ENCODE data around the gene MTR. TPM values are rescaled to one million over a fixed set of nuclear protein-coding genes. Genes with fewer than 3 reads are reported as not detected.

Gene MTR
- total RNA-seq, 1 experiment from 2014 or later: 27.5 TPM

DNA sequence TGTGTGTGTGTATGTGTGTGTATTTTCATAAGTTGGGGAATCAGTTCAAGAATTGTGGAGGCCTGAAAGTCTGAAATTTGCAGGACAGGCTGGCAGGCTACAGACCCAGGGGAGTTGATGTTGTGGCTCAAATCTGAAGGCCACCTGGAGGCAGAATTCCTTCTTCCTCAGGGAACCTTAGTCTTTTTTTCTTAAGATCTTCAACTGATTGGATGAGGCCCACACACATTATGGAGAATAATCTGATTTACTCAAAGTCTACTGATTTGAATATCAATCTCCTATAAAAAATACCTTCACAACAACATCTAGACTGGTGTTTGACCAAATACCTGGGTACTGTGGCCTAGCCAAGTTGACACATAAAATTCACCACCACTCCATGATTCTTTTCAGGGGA, 147.3 kb downstream of the MTR start:
- H3K4me1 Mint-ChIP-seq: peaks cover 4% of the 10 kb centered on the region
- H3K27me3 Mint-ChIP-seq (ENCODE audit: low read depth): peaks cover 3% of the 10 kb centered on the region
- peaks cover 19% of the 10 kb centered on the region for H3K36me3 Mint-ChIP-seq
- peaks cover 41% of the 10 kb centered on the region for H3K9me3 Mint-ChIP-seq
- DNase-seq (ENCODE audit: low spot score) (no peak), ATAC-seq (no peak)
- ChIA-PET POLR2A (no interaction called here), CTCF (no interaction called here)
- H3K4me3 Mint-ChIP-seq: no peak overlapping the region
- no peak overlapping the region for H3K27ac Mint-ChIP-seq
- no peak for TF ChIP-seq ZNF263 (CRISPR knock-in tag; IDR thresholded peaks at IDR 0.05; ENCODE audit: low read depth)
- TF ChIP-seq, protein P1, sequence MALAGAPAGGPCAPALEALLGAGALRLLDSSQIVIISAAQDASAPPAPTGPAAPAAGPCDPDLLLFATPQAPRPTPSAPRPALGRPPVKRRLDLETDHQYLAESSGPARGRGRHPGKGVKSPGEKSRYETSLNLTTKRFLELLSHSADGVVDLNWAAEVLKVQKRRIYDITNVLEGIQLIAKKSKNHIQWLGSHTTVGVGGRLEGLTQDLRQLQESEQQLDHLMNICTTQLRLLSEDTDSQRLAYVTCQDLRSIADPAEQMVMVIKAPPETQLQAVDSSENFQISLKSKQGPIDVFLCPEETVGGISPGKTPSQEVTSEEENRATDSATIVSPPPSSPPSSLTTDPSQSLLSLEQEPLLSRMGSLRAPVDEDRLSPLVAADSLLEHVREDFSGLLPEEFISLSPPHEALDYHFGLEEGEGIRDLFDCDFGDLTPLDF (CRISPR knock-in tag; IDR thresholded peaks at IDR 0.05): no peak
- TF ChIP-seq, protein P2, sequence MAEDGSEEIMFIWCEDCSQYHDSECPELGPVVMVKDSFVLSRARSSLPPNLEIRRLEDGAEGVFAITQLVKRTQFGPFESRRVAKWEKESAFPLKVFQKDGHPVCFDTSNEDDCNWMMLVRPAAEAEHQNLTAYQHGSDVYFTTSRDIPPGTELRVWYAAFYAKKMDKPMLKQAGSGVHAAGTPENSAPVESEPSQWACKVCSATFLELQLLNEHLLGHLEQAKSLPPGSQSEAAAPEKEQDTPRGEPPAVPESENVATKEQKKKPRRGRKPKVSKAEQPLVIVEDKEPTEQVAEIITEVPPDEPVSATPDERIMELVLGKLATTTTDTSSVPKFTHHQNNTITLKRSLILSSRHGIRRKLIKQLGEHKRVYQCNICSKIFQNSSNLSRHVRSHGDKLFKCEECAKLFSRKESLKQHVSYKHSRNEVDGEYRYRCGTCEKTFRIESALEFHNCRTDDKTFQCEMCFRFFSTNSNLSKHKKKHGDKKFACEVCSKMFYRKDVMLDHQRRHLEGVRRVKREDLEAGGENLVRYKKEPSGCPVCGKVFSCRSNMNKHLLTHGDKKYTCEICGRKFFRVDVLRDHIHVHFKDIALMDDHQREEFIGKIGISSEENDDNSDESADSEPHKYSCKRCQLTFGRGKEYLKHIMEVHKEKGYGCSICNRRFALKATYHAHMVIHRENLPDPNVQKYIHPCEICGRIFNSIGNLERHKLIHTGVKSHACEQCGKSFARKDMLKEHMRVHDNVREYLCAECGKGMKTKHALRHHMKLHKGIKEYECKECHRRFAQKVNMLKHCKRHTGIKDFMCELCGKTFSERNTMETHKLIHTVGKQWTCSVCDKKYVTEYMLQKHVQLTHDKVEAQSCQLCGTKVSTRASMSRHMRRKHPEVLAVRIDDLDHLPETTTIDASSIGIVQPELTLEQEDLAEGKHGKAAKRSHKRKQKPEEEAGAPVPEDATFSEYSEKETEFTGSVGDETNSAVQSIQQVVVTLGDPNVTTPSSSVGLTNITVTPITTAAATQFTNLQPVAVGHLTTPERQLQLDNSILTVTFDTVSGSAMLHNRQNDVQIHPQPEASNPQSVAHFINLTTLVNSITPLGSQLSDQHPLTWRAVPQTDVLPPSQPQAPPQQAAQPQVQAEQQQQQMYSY (CRISPR knock-in tag; IDR thresholded peaks at IDR 0.05): no peak
- TF ChIP-seq FOXP1 (CRISPR knock-in tag; IDR thresholded peaks at IDR 0.05; ENCODE audit: borderline replicate concordance): no peak
- no peak for TF ChIP-seq NR1H2 (CRISPR knock-in tag; IDR thresholded peaks at IDR 0.05)
- TF ChIP-seq, protein P3, sequence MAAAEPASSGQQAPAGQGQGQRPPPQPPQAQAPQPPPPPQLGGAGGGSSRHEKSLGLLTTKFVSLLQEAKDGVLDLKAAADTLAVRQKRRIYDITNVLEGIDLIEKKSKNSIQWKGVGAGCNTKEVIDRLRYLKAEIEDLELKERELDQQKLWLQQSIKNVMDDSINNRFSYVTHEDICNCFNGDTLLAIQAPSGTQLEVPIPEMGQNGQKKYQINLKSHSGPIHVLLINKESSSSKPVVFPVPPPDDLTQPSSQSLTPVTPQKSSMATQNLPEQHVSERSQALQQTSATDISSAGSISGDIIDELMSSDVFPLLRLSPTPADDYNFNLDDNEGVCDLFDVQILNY (CRISPR knock-in tag; IDR thresholded peaks at IDR 0.05): no peak
- TF ChIP-seq IRF2 (CRISPR knock-in tag; IDR thresholded peaks at IDR 0.05; ENCODE audit: borderline replicate concordance, low read depth): no peak
- TF ChIP-seq EMX1 (CRISPR knock-in tag; IDR thresholded peaks at IDR 0.05): no peak
- no peak for TF ChIP-seq ZSCAN18 (CRISPR knock-in tag; IDR thresholded peaks at IDR 0.05)
- no peak for TF ChIP-seq FOXK1 (CRISPR knock-in tag; IDR thresholded peaks at IDR 0.05)
- TF ChIP-seq CBFB (CRISPR knock-in tag; IDR thresholded peaks at IDR 0.05; ENCODE audit: low read depth): no peak
- TF ChIP-seq ZNF416 (CRISPR knock-in tag; IDR thresholded peaks at IDR 0.05): no peak
- no peak for TF ChIP-seq TP53 (CRISPR knock-in tag; IDR thresholded peaks at IDR 0.05)
- TF ChIP-seq NR2C2 (CRISPR knock-in tag; IDR thresholded peaks at IDR 0.05): no peak
- TF ChIP-seq ZNF671 (CRISPR knock-in tag; IDR thresholded peaks at IDR 0.05): no peak
- TF ChIP-seq, protein P4, sequence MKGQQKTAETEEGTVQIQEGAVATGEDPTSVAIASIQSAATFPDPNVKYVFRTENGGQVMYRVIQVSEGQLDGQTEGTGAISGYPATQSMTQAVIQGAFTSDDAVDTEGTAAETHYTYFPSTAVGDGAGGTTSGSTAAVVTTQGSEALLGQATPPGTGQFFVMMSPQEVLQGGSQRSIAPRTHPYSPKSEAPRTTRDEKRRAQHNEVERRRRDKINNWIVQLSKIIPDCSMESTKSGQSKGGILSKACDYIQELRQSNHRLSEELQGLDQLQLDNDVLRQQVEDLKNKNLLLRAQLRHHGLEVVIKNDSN (CRISPR knock-in tag; IDR thresholded peaks at IDR 0.05): no peak
- TF ChIP-seq NR3C1 (CRISPR knock-in tag; conservative IDR thresholded peaks at IDR 0.05; ENCODE audit: low read depth): no peak

DNA sequence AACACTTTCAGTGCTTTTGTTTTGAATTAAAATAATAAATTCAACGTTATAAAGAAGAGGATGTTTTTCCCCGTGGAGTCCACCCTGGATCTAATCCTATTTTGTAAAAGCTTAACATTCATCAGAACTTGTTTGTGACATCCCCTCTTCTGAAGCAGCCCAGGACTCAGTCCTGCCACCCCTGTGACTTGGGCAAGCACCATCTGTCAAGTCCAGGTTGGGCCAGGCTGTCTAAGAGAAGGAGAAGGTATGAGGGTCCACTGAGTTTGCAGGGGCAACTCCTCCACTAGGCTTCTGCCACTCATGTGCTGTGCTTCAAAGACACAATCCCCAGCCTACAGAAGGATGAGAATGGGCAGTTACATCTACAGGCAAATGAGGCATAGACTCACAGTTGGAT, 149.5 kb downstream of the MTR start:
- peaks cover 7% of the 10 kb centered on the region for H3K36me3 Mint-ChIP-seq
- TF ChIP-seq MXD4 (CRISPR knock-in tag; IDR thresholded peaks at IDR 0.05; ENCODE audit: borderline replicate concordance): no peak
- H3K4me3 Mint-ChIP-seq: no peak overlapping the region
- H3K27me3 Mint-ChIP-seq (ENCODE audit: low read depth): no peaks in the 10 kb centered on the region
- ChIA-PET CTCF (no interaction called here), POLR2A (no interaction called here)
- ATAC-seq (no peak), DNase-seq (ENCODE audit: low spot score) (no peak)
- H3K4me1 Mint-ChIP-seq: peaks cover 12% of the 10 kb centered on the region
- peaks cover 29% of the 10 kb centered on the region for H3K9me3 Mint-ChIP-seq
- H3K27ac Mint-ChIP-seq: no peak overlapping the region

Measured in WTC11 (cell line).